H9 (cell line): Measurements from ENCODE around the gene TEX26. TPM values are rescaled to one million over a fixed set of nuclear protein-coding genes. Genes with fewer than 3 reads are reported as not detected.

ENCODE experiments used
- DNase-seq: peaks from one replicate; pipeline ENCODE4 v3.0.0-alpha.2; 2017
- H2AFZ ChIP-seq: one replicate; pipeline ENCODE4 v1.6.1; 2013; ENCODE audit warnings: mild to moderate bottlenecking, low read length, control low read depth, moderate library complexity
- H2AK5ac ChIP-seq: 2 replicates; pipeline ENCODE4 v1.6.1; 2013; ENCODE audit warnings: low read length, control low read depth, mixed read lengths; ENCODE audit not compliant: insufficient read length
- H2BK120ac ChIP-seq: one replicate; pipeline ENCODE4 v1.6.1; 2013; ENCODE audit warnings: low read depth, mild to moderate bottlenecking, low read length, control low read depth, inconsistent platforms; ENCODE audit not compliant: poor library complexity, severe bottlenecking
- H2BK12ac ChIP-seq: 2 replicates; pipeline ENCODE4 v1.6.1; 2013; ENCODE audit warnings: low read length, control low read depth, mixed read lengths, low read depth; ENCODE audit not compliant: insufficient read length
- H2BK15ac ChIP-seq: 2 replicates; pipeline ENCODE4 v1.6.1; 2013; ENCODE audit warnings: low read depth, low read length, control low read depth
- H2BK20ac ChIP-seq: one replicate; pipeline ENCODE4 v1.6.1; 2013; ENCODE audit warnings: low read depth, mild to moderate bottlenecking, low read length, control low read depth, inconsistent platforms; ENCODE audit not compliant: poor library complexity, severe bottlenecking
- H2BK5ac ChIP-seq: 2 replicates; pipeline ENCODE4 v1.6.1; 2013; ENCODE audit warnings: low read length, control low read depth, mixed read lengths; ENCODE audit not compliant: insufficient read length
- H3K14ac ChIP-seq: 2 replicates; pipeline ENCODE4 v1.6.1; 2013; ENCODE audit warnings: low read length, control low read depth; ENCODE audit not compliant: insufficient read depth
- H3K18ac ChIP-seq: 2 replicates; pipeline ENCODE4 v1.6.1; 2013; ENCODE audit warnings: low read depth, mild to moderate bottlenecking, mixed read lengths, low read length, control low read depth; ENCODE audit not compliant: insufficient read length
- H3K23ac ChIP-seq: 2 replicates; pipeline ENCODE4 v1.6.1; 2013; ENCODE audit warnings: low read length, control low read depth, mixed read lengths, low read depth; ENCODE audit not compliant: insufficient read length
- H3K23me2 ChIP-seq: 2 replicates; pipeline ENCODE4 v1.6.1; 2013; ENCODE audit warnings: low read depth, mild to moderate bottlenecking, mixed read lengths, low read length, control low read depth; ENCODE audit not compliant: insufficient read length, poor library complexity, severe bottlenecking
- H3K27ac ChIP-seq: 2 replicates; pipeline ENCODE4 v1.5.1; 2013; ENCODE audit warnings: low read length, control low read depth, mixed read lengths, low read depth; ENCODE audit not compliant: insufficient read length
- H3K27me3 ChIP-seq: 2 replicates; pipeline ENCODE4 v1.6.1; 2013; ENCODE audit warnings: low read length, control low read depth, inconsistent platforms; ENCODE audit not compliant: insufficient read depth
- H3K4ac ChIP-seq: 2 replicates; pipeline ENCODE4 v1.6.1; 2013; ENCODE audit warnings: low read depth, mild to moderate bottlenecking, control low read depth, inconsistent platforms, low read length, moderate library complexity
- H3K4me1 ChIP-seq: 2 replicates; pipeline ENCODE4 v1.6.1; 2013; ENCODE audit warnings: low read length, control low read depth, inconsistent platforms; ENCODE audit not compliant: insufficient read depth
- H3K4me2 ChIP-seq: 2 replicates; pipeline ENCODE4 v1.6.1; 2013; ENCODE audit warnings: low read length, control low read depth, mixed read lengths; ENCODE audit not compliant: insufficient read length, insufficient read depth
- H3K56ac ChIP-seq: 2 replicates; pipeline ENCODE4 v1.6.1; 2013; ENCODE audit warnings: low read depth, mild to moderate bottlenecking, mixed read lengths, low read length, control low read depth; ENCODE audit not compliant: insufficient read length
- H3K79me1 ChIP-seq: 2 replicates; pipeline ENCODE4 v1.6.1; 2013; ENCODE audit warnings: low read depth, mild to moderate bottlenecking, moderate library complexity, low read length, control low read depth, inconsistent platforms; ENCODE audit not compliant: insufficient read depth, poor library complexity, severe bottlenecking
- H3K79me2 ChIP-seq: 2 replicates; pipeline ENCODE4 v1.6.1; 2013; ENCODE audit warnings: low read length, control low read depth, inconsistent platforms; ENCODE audit not compliant: insufficient read depth
- H3K9ac ChIP-seq: 2 replicates; pipeline ENCODE4 v1.6.1; 2013; ENCODE audit warnings: low read length, control low read depth, mixed read lengths; ENCODE audit not compliant: insufficient read length; ENCODE audit errors: extremely low read depth
- H3K9me3 ChIP-seq: one replicate; pipeline ENCODE4 v1.6.1; 2013; ENCODE audit warnings: low read depth, low read length, inconsistent platforms; ENCODE audit not compliant: control insufficient read depth
- H3T11ph ChIP-seq: one replicate; pipeline ENCODE4 v1.6.1; 2013; ENCODE audit warnings: mild to moderate bottlenecking, low read length, control low read depth, inconsistent platforms
- H4K20me1 ChIP-seq: one replicate; pipeline ENCODE4 v1.6.1; 2013; ENCODE audit not compliant: control insufficient read depth, insufficient read length, insufficient read depth
- H4K5ac ChIP-seq: 2 replicates; pipeline ENCODE4 v1.6.1; 2013; ENCODE audit warnings: low read depth, mild to moderate bottlenecking, mixed read lengths, low read length, control low read depth; ENCODE audit not compliant: insufficient read length
- H4K8ac ChIP-seq: replicated peaks from 2 replicates; pipeline ENCODE4 v1.6.1; 2013; ENCODE audit warnings: low read length, control low read depth, mixed read lengths, low read depth; ENCODE audit not compliant: insufficient read length
- H4K91ac ChIP-seq: 2 replicates; pipeline ENCODE4 v1.6.1; 2013; ENCODE audit warnings: low read depth, mild to moderate bottlenecking, moderate library complexity, mixed read lengths, low read length, control low read depth; ENCODE audit not compliant: insufficient read length
- H3K27ac Mint-ChIP-seq, 3 experiments: 2 replicates in 2 of 3; 3 replicates in 1 of 3; pipeline ENCODE4 v1.8.0; 2020 to 2021; ENCODE audit warnings: mixed read lengths in 3 of 3, mild to moderate bottlenecking in 1 of 3, moderate library complexity in 1 of 3
- H3K27me3 Mint-ChIP-seq: 2 replicates; pipeline ENCODE4 v1.8.0; 2021; ENCODE audit warnings: low read depth, mild to moderate bottlenecking, moderate library complexity, mixed read lengths
- H3K36me3 Mint-ChIP-seq, 3 experiments: 2 replicates in 2 of 3; 3 replicates in 1 of 3; pipeline ENCODE4 v1.8.0; 2020 to 2021; ENCODE audit warnings: low read depth in 3 of 3, mixed read lengths in 3 of 3; ENCODE audit not compliant: insufficient read depth in 1 of 3
- H3K4me1 Mint-ChIP-seq, 2 experiments: 2 replicates each; pipeline ENCODE4 v1.8.0; 2020; ENCODE audit warnings: mixed read lengths in 2 of 2
- H3K4me3 Mint-ChIP-seq, 2 experiments: 2 replicates in 1 of 2; 3 replicates in 1 of 2; pipeline ENCODE4 v1.8.0; 2020 to 2021; ENCODE audit warnings: mild to moderate bottlenecking in 2 of 2, mixed read lengths in 2 of 2, moderate library complexity in 1 of 2
- H3K9me3 Mint-ChIP-seq, 2 experiments: 2 replicates in 1 of 2; 3 replicates in 1 of 2; pipeline ENCODE4 v1.8.0; 2020; ENCODE audit warnings: mild to moderate bottlenecking in 2 of 2, mixed read lengths in 2 of 2, moderate library complexity in 1 of 2
- total RNA-seq: library from RNA; stranded (reverse); gene quantifications from 2 replicates; pipeline ENCODE4 v1.2.1, GENCODE V29; 2021
- TF ChIP-seq, protein P1 (sequence below): fragments of 200-600 bp; sonication (generic); conservative IDR thresholded peaks from 3 replicates; pipeline ENCODE4 v1.8.0; 2021; ENCODE audit warnings: antibody characterized with exemption, mild to moderate bottlenecking

Gene TEX26
- total RNA-seq, 1 experiment from 2014 or later = not detected

DNA sequence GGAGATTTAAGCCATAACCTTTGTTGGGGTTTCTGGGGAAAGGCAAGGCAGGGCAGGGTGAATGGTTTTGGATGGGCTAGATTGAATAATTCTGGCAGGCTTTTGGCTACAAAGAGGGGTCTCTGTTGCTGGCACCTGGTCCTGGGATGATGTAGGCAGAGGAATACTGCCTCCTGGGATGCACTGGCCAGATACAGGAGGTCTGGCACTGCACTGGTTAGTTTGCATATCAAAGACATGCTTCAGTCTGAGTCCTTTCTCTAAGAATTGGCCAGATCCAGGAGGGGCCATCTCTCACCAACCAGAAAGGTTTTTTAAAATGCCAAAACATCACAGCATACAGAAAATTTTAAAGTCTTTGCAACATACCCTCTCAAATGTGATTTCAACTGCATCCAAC is 34.4 kb upstream of the TEX26 start:
- Histone ChIP-seq H4K5ac (no peak overlapping the region), H2BK20ac (no peak overlapping the region), H3K23ac (no peak overlapping the region), H3T11ph (no peak overlapping the region), H3K18ac (no peak overlapping the region), H3K9ac (no peak overlapping the region), H4K8ac (no peak overlapping the region), H4K91ac (no peak overlapping the region), H3K27ac (no peak overlapping the region), H2BK120ac (no peak overlapping the region), H4K20me1 (no peaks in the 10 kb centered on the region), H3K27me3 (no peaks in the 10 kb centered on the region), H3K4ac (no peak overlapping the region), H2BK15ac (no peak overlapping the region), H3K79me1 (no peaks in the 10 kb centered on the region), H2BK12ac (no peak overlapping the region), H3K79me2 (no peaks in the 10 kb centered on the region), H3K23me2 (no peaks in the 10 kb centered on the region), H3K14ac (no peak overlapping the region), H3K56ac (no peak overlapping the region), H2BK5ac (no peak overlapping the region), H2AFZ (no peak overlapping the region), H2AK5ac (no peak overlapping the region), H3K4me2 (no peak overlapping the region), H3K4me1 (peaks cover 3% of the 10 kb centered on the region; the same call in 1 of the 2 replicates), H3K9me3 (no peaks in the 10 kb centered on the region)
- no peak for DNase-seq
- peaks cover 0 to 3% (median 2%) of the 10 kb centered on the region in 3 experiments; a peak in 3 of 7 replicates for H3K36me3 Mint-ChIP-seq
- H3K4me3 Mint-ChIP-seq = no peak overlapping the region
- peaks cover 2 to 5% of the 10 kb centered on the region in 2 experiments; a peak in 2 of 5 replicates for H3K9me3 Mint-ChIP-seq
- H3K27ac Mint-ChIP-seq = peak overlapping the region in 1 of 3 experiments; percentile 73; a peak in 1 of 7 replicates
- peaks cover 24% of the 10 kb centered on the region for H3K27me3 Mint-ChIP-seq
- peaks cover 17% of the 10 kb centered on the region in 2 experiments for H3K4me1 Mint-ChIP-seq
- TF ChIP-seq, protein P1, sequence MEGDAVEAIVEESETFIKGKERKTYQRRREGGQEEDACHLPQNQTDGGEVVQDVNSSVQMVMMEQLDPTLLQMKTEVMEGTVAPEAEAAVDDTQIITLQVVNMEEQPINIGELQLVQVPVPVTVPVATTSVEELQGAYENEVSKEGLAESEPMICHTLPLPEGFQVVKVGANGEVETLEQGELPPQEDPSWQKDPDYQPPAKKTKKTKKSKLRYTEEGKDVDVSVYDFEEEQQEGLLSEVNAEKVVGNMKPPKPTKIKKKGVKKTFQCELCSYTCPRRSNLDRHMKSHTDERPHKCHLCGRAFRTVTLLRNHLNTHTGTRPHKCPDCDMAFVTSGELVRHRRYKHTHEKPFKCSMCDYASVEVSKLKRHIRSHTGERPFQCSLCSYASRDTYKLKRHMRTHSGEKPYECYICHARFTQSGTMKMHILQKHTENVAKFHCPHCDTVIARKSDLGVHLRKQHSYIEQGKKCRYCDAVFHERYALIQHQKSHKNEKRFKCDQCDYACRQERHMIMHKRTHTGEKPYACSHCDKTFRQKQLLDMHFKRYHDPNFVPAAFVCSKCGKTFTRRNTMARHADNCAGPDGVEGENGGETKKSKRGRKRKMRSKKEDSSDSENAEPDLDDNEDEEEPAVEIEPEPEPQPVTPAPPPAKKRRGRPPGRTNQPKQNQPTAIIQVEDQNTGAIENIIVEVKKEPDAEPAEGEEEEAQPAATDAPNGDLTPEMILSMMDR = no peak
